Activated naive CD8-positive, alpha-beta T cell treated with anti-CD3 and anti-CD28 coated beads for 36 hours (primary cell): ENCODE data around the gene EMID1. TPM values are rescaled to one million over a fixed set of nuclear protein-coding genes. Genes with fewer than 3 reads are reported as not detected.

Experiments
- total RNA-seq, 2 experiments: library from RNA; stranded (reverse); gene quantifications; one replicate each; pipeline ENCODE4 v1.2.3, GENCODE V29; 2021

Gene EMID1
- total RNA-seq, 2 experiments from 2014 or later = not detected

Other genes starting within 250 kb of the EMID1 start
- gene C22orf31, start 144.1 kb upstream of the EMID1 start, total RNA-seq = not detected
- under 1 TPM; 0.28 to 0.29 TPM for gene KREMEN1, start 132.9 kb upstream of the EMID1 start, total RNA-seq
- gene RHBDD3, start 62.1 kb downstream of the EMID1 start, total RNA-seq = 10 to 100 TPM; 32.4 to 33.1 TPM
- gene EWSR1, start 62.4 kb downstream of the EMID1 start, total RNA-seq = 100 to 1,000 TPM; 369 to 377 TPM
- gene GAS2L1, start 100.8 kb downstream of the EMID1 start, total RNA-seq = 1 to 10 TPM; 1.1 to 1.4 TPM
- gene RASL10A, start 109.8 kb downstream of the EMID1 start, total RNA-seq = under 1 TPM in 1 of 2 experiments, not detected in 1; 0.58 TPM
- 10 to 100 TPM; 66.5 to 72.0 TPM for gene AP1B1, start 182.7 kb downstream of the EMID1 start, total RNA-seq
- gene RFPL1, start 232.7 kb downstream of the EMID1 start, total RNA-seq = not detected